ENCODE results near the gene TRIM71.

The TRIM71 gene

DNA sequence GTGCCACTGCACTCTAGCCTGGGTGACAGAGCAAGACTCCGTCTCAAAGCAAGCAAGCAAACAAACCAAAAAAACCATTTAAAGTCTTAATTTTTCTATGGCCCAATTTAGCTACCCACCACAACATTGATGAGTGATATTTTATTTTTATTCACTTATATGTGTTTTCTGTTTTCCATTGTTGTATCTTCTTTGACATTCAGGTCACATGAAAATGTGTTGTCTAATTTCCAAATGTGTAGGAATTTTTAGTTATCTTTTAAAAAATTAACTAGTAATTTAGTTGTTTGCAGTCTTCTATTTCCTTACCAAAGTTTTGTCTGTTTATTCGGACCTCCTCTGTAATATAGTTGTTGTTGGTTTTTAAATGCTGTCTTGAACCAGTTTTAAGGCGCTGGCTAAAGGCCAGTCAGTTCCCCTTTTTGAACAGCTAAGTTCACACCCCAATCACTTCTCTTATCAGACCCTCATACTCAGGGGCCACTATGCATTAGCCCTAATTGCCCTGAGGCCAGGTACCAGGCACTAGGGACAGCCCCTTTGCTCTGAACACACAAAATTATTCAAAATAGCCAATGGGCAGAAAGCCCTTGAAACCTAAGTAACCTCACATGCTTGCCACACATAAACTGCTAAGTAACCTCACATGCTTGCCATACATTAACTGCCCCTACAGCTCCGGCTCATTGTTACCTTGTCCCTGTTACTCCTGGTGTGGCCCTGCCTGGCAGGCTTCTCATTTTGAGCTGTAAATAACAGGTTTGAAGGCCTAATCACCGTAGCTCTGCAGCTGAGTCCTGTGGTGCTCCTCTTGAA is 129.4 kb downstream of the TRIM71 start:
- DNase-seq, result no peak

Data from NCI-H446 (cell line).